PFSK-1 (cell line): ENCODE measurements around the gene CASZ1.

Experiments
- POLR2AphosphoS5 ChIP-seq: IDR thresholded peaks from 2 replicates; pipeline ENCODE4 v1.6.1; 2012; ENCODE audit warnings: low read depth, mild to moderate bottlenecking, control low read depth, low read length, moderate library complexity
- SIN3A ChIP-seq: IDR thresholded peaks from 2 replicates; pipeline ENCODE4 v1.6.1; 2012; ENCODE audit warnings: mild to moderate bottlenecking, low read length, moderate library complexity, borderline replicate concordance; ENCODE audit not compliant: insufficient read depth

DNA sequence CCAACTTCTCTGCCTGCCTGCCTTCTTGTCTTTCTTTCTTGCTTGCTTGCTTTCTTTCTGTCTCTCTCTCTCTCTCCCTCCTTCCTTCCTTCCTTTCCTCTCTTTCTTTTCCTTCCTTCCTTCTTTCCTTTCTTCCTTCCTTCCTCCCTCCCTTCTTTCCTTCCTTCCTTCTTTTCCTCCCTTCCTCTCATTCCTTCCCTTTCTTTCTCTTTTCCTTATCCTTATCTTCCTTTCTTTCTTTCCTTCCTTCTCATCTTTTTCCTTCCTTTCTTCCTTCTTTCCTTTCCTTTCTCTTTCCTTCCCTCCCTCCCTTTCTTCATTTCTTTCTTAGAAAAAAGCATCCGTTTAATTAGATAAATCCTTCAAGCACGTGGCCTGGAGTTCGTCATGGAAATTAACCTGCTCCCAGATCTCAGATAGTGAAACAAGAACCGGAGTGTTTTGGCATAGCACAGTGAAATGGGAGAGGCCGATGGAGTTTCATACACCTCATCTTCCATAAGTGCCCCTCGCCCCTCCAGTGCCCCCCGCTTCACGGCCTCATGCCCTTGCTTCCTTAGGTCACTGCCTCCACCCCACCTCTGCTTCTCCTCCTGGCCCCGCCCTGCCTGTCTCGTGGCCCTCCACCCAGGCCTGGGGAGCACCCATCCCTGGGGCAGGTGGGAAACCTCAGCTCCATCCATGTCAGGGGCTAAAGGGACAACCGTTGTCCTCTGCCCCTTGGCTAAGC is 11.3 kb downstream of the CASZ1 start:
- TF ChIP-seq POLR2AphosphoS5 (no peak), SIN3A (no peak)
